Stimulated activated CD4-positive, alpha-beta T cell treated with anti-CD3 and anti-CD28 coated beads, Interleukin-2, amount 100 ng/mL, for 24 hours (primary cell): Measurements from ENCODE around the gene WDR1.

Experiments used
- DNase-seq, 2 donors: peaks; one replicate each; pipeline ENCODE4 v3.0.0-alpha.2; 2020

Gene WDR1

GRCh38 chr4:10066206-10066605 lies 50.4 kb downstream of the WDR1 start:
- no peak for DNase-seq

DNA sequence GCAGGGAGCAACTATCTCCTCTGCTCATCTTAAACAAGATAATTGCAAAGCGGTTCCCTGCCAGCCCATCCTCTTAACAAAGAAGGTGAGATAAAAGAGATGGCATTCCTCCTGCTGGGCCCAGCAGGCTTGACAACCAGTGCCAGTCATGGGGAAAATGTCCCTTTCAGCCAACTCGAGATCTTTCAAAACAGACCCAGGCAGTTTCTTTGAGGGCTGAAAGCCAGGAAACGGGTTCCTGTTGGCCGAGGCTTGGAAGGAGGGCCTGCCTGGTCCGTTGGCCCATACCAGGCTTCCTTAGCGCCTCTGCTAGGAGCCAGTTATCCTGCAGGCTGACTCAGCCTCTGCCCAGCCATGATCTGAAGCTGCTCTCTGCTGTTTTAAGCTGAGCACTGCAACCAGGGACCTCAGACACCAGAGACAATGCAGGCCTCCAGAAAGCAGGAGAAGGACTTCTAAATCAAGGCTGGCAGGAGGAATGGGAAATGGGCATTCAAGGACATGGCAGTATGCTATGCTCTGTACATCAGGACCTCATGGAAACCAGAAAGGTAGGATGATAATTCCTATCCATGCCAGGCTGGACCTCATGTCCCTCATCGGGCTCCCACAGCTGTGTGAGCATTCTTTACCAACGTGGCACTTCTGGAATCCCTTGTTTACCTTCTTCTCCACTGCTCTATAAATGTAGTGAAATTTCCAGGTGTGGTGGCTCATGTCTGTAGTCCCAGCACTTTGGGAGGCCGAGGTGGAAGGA lies 52.9 kb downstream of the WDR1 start:
- no peak for DNase-seq

GRCh38 chr4:10061650-10062415 lies 54.8 kb downstream of the WDR1 start:
- DNase-seq: no peak

- DNase-seq: no peak
Observed at GRCh38 chr4:10058371-10058770, 58.2 kb downstream of the WDR1 start.

GRCh38 chr4:10057023-10057395 lies 59.6 kb downstream of the WDR1 start:
- no peak for DNase-seq

GRCh38 chr4:10056334-10057022 lies 60.1 kb downstream of the WDR1 start:
- DNase-seq: no peak

GRCh38 chr4:10055871-10056270 lies 60.7 kb downstream of the WDR1 start:
- DNase-seq: no peak

DNA sequence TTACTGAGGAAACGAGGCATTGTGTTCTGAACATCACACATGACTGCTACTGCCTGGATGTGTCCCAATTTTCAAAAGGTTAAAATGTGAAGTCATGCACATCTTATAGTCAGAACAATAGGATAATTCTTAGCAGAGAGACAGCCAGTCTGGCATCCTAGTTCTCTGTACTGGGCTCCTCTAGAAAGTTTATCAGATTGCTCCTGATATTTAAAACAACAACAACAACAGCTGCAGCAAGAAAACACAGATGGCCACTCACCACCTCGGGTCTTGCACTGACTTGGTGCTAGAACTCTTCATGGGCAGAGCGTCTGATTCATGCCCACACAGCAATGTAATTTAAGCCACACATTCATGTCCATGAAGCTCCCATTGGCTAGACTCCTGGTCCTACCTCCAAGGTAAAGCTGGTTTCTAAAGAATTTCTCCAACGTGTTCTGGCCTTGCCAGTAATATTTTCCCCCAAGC lies 62.0 kb downstream of the WDR1 start:
- DNase-seq: no peak

- no peak for DNase-seq
Observed at GRCh38 chr4:10053635-10054453, 62.8 kb downstream of the WDR1 start.

DNA sequence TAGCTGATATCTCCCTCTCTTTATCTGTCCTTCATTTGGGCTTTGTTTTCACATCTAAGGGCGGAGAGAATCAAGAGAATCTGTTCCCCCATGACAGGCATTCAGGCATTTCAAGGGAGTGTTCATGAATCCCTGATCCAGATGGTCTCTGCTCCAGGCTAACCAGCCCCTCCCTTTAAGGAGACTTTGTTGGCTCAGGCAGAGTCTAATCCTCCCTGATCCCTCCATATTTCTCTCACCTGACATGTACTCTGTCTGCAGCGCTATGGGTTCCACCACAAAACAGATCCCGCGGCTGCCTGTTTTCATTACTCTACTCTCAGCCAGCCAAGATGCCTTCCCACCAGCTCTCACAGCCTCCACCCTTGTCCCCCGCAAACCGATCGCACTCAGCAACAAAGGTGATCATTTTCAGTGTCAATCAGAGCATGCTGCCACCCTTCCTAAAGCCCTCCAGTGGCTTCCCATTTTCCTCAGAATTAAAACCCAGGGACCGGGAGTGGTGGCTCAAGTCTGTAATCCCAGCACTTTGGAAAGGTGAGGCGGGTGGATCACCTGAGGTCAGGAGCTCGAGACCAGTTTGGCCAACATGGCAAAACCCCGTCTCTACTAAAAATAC lies 65.0 kb downstream of the WDR1 start:
- DNase-seq: no peak

- no peak for DNase-seq
Observed at GRCh38 chr4:10050721-10051120, 65.9 kb downstream of the WDR1 start.

DNA sequence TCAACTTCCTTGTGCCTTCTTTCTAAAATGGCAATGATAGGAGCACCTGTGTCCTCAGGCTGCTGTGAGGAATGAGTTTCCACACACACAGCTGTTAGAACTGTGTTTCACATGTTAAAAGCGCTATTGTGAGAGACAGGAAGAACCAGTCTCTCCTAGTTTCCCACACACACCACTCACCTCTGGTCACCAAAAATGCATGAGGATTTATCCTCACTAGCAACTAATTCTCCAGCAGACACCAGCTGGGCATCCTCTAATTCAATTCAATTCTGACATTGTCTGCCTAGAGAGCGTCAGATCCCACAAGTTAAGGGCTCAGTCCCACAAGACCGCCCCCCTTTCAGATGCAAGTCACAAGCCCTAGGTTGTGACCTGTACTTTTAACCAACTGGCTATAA lies 66.3 kb downstream of the WDR1 start:
- DNase-seq: no peak

- no peak for DNase-seq
Observed at GRCh38 chr4:10048941-10049697, 67.5 kb downstream of the WDR1 start.

- no peak for DNase-seq
Observed at GRCh38 chr4:10047967-10048366, 68.6 kb downstream of the WDR1 start.

DNA sequence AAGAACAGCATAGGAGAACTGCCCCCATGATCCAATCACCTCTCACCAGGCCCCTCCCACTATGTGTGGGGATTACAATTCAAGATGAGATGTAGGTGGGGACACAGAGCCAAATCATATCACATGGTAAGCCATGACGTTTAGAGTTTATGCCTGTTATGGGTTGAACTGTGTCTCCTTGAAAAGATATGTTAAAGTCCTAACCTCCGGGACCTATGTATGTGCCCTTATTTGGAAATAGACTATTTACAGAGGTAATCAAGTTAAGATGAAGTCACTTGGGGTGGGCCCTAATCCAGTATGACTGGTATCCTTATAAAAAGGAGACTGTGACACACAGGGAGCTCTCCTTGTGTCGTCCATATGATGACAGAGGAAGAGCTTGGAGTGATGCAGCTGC lies 70.1 kb downstream of the WDR1 start:
- no peak for DNase-seq

DNA sequence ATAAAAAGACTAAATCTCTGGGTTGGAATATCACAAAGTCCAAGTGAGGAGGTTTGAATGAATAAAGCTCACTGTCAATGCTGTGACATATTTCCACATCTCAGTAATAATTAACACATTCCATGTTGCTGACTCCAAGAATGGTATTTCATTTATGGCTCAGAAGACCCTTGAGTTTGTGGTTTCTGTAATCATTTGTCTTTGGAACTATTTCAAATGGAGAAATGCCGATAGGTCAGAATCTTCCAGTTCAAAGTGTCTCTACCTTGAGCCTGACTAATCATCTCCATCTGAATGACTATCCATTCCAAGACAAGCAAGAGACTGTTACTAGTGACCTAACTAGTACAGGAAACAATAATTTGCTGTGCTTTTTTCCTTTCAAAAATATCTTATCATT lies 71.1 kb downstream of the WDR1 start:
- no peak for DNase-seq

GRCh38 chr4:10041036-10041435 lies 75.6 kb downstream of the WDR1 start:
- no peak for DNase-seq

DNA sequence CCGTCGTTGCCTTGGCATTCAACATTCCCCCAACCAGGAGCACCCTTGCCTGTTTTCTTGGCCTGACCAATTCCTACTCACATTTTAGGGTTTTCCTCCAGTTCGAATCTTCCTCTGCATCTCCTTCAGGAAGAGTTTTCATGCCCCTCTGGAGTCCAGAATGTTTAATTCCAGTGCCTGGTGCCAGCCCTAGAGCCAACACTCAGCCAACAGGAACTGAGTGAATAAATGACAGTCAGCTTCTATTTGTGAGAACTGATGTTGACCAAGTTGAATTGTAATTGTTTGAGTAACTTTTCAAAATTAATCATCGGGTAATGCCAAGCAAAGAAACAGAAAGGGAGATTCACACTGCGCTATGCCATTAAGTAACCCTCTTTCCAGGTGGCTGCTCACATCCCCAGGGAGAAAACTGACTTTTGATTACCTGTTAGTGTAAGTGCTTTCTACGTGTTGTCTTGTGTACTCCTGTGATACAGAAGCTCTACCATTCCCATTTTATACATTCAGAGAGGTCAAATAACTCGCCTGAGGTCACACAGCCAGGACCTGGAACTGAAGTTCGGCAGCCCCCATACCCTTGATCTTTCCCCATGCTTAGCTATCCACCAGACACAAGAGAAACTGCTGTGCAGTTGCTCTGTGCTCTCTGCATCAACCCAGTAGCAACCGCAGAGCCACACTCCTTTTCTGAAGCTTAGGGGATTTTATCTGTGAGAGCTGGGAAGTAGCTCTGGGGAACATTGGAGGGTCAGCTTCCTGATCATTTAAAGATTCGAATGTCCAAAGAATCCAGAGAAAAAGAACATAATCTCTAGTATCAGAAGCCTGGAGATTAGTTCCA lies 76.3 kb downstream of the WDR1 start:
- no peak for DNase-seq

DNA sequence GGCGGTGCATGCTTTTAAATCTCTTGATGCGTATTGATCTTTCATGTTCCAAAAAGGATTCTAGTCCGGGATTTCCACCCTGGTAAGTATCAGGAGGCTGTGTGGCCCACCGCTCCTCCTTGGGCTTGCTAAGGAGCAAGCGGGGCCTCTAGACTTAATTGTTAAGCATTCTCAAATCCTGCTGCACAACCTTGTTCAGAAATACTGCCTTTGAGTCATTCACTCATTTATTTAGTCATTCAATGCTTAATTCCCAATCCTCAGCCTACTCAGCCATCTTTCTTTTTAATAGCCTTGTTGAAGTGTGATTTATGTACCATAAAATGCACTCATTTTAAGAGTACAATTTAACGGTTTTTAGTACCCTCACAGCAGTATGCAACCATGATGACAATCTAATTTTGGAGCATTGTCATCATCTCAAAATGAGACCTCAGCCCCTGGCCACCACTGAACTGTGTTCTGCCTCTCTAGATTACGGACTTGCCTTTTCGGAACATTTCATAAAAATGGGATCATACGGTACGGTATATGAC lies 79.7 kb downstream of the WDR1 start:
- DNase-seq: no peak

GRCh38 chr4:10035130-10035529 lies 81.5 kb downstream of the WDR1 start:
- DNase-seq: no peak
